Chondrocyte (in vitro differentiated cells): ENCODE measurements around the gene ABCC11. TPM values are rescaled to one million over a fixed set of nuclear protein-coding genes. Genes with fewer than 3 reads are reported as not detected.

Experiments used
- DNase-seq: peaks from one replicate; pipeline ENCODE4 v3.0.0; 2021; ENCODE audit warnings: mixed read lengths, low spot score
- H3K27ac Mint-ChIP-seq: one replicate; pipeline ENCODE4 v1.8.0; 2021; ENCODE audit warnings: mild to moderate bottlenecking, moderate library complexity, mixed read lengths; ENCODE audit not compliant: unreplicated experiment
- H3K27me3 Mint-ChIP-seq: 2 replicates; pipeline ENCODE4 v1.8.0; 2021; ENCODE audit warnings: low read depth, mixed read lengths
- H3K36me3 Mint-ChIP-seq: 2 replicates; pipeline ENCODE4 v1.8.0; 2021; ENCODE audit warnings: low read depth, mixed read lengths
- H3K4me1 Mint-ChIP-seq: 2 replicates; pipeline ENCODE4 v1.8.0; 2021; ENCODE audit warnings: low read depth, mild to moderate bottlenecking, mixed read lengths
- H3K4me3 Mint-ChIP-seq: one replicate; pipeline ENCODE4 v1.8.0; 2021; ENCODE audit warnings: mild to moderate bottlenecking, moderate library complexity, mixed read lengths; ENCODE audit not compliant: unreplicated experiment
- H3K9me3 Mint-ChIP-seq: 2 replicates; pipeline ENCODE4 v1.8.0; 2021; ENCODE audit warnings: low read depth, mixed read lengths
- CTCF ChIP-seq: fragments of 200-600 bp; sonication (generic); IDR thresholded peaks from 2 replicates; pipeline ENCODE4 v1.5.0; 2021; ENCODE audit warnings: antibody characterized with exemption, mild to moderate bottlenecking, moderate library complexity
- total RNA-seq: library from RNA; stranded (reverse); gene quantifications from 3 replicates; pipeline ENCODE4 v1.2.1, GENCODE V29; 2021

The ABCC11 gene
- total RNA-seq, 1 donor from 2014 or later, result 0.32 TPM

- H3K27me3 Mint-ChIP-seq, result no peaks in the 10 kb centered on the region
- no peak overlapping the region for H3K27ac Mint-ChIP-seq
- DNase-seq, result peak; percentile 47
- H3K9me3 Mint-ChIP-seq, result no peaks in the 10 kb centered on the region
- no peak for TF ChIP-seq CTCF
- H3K36me3 Mint-ChIP-seq, result no peaks in the 10 kb centered on the region
- peaks cover 38% of the 10 kb centered on the region for H3K4me1 Mint-ChIP-seq
- H3K4me3 Mint-ChIP-seq, result no peak overlapping the region
Observed at GRCh38 chr16:48131201-48131935, 116.0 kb downstream of the ABCC11 start.

- Mint-ChIP-seq H3K27ac (no peak overlapping the region), H3K4me3 (no peak overlapping the region), H3K9me3 (no peaks in the 10 kb centered on the region), H3K36me3 (no peaks in the 10 kb centered on the region), H3K27me3 (no peaks in the 10 kb centered on the region), H3K4me1 (peaks cover 46% of the 10 kb centered on the region)
- no peak for DNase-seq
- no peak for TF ChIP-seq CTCF
Observed at GRCh38 chr16:48129926-48130325, 117.4 kb downstream of the ABCC11 start.

- H3K36me3 Mint-ChIP-seq, result no peaks in the 10 kb centered on the region
- H3K27me3 Mint-ChIP-seq, result no peaks in the 10 kb centered on the region
- no peak for TF ChIP-seq CTCF
- peaks cover 55% of the 10 kb centered on the region for H3K4me1 Mint-ChIP-seq
- peak; percentile 13 for DNase-seq
- H3K9me3 Mint-ChIP-seq, result no peaks in the 10 kb centered on the region
- no peak overlapping the region for H3K4me3 Mint-ChIP-seq
- H3K27ac Mint-ChIP-seq, result no peak overlapping the region
Observed at GRCh38 chr16:48128769-48129168, 118.6 kb downstream of the ABCC11 start.

- Mint-ChIP-seq H3K4me3 (no peak overlapping the region), H3K27ac (peak overlapping the region; percentile 79), H3K4me1 (peaks cover 63% of the 10 kb centered on the region), H3K27me3 (no peaks in the 10 kb centered on the region), H3K36me3 (no peaks in the 10 kb centered on the region), H3K9me3 (no peaks in the 10 kb centered on the region)
- no peak for TF ChIP-seq CTCF
- DNase-seq, result peak; percentile 66
Observed at GRCh38 chr16:48126801-48127644, 120.3 kb downstream of the ABCC11 start.

- H3K4me3 Mint-ChIP-seq, result no peak overlapping the region
- no peak for TF ChIP-seq CTCF
- no peaks in the 10 kb centered on the region for H3K27me3 Mint-ChIP-seq
- H3K36me3 Mint-ChIP-seq, result no peaks in the 10 kb centered on the region
- H3K4me1 Mint-ChIP-seq, result peaks cover 54% of the 10 kb centered on the region
- no peaks in the 10 kb centered on the region for H3K9me3 Mint-ChIP-seq
- peak; percentile 22 for DNase-seq
- no peak overlapping the region for H3K27ac Mint-ChIP-seq
Observed at GRCh38 chr16:48125888-48126287, 121.5 kb downstream of the ABCC11 start.
